ENCODE results near the gene PRR7. TPM values are rescaled to one million over a fixed set of nuclear protein-coding genes. Genes with fewer than 3 reads are reported as not detected.

Gene PRR7
- total RNA-seq, 1 donor from 2014 or later = 30.9 TPM

GRCh38 chr5:177445052-177445916 lies 1.3 kb upstream of the PRR7 start:
- H3K4me3 ChIP-seq (ENCODE audit: low read depth, low read length) = no peak overlapping the region
- TF ChIP-seq CTCF (conservative IDR thresholded peaks at IDR 0.05; ENCODE audit: low read depth, low read length) = no peak
- no peak for DNase-seq (ENCODE audit: low read depth)

- no peak for TF ChIP-seq CTCF (conservative IDR thresholded peaks at IDR 0.05; ENCODE audit: low read depth, low read length)
Observed at GRCh38 chr5:177445917-177446199, 756 bp upstream of the PRR7 start.

DNA sequence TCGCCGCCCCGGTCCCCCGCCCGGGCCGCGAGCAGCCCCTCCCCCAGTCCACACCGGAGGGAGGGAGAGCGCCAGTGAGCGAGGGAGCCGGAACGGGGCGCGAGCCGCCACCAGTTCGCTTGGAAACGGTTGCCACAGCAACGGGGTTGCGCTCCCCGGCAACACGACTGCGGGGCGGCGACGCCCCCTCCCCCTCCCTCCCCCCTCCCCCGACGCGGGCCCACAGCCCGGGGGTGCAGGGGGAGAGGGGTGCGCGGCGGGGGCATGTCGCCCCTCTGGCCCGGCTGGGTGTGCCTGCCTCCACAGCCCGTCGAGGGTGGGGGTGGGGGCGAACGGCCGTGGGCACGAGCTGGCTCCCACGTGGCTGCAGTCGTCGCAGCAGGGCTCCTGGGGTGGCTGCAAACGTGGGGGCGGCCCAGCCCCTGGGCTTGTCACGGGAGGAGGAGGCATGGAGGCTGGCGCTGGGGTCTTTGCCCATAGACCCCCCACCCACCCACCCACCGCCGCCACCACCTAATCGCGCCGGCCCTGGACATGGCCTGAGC lies 524 bp downstream of the PRR7 start:
- TF ChIP-seq CTCF (conservative IDR thresholded peaks at IDR 0.05; ENCODE audit: low read depth, low read length) = no peak
- no peak for DNase-seq (ENCODE audit: low read depth)
- H3K4me3 ChIP-seq (ENCODE audit: low read depth, low read length) = peak overlapping the region; percentile 68

More at GRCh38 chr5:177445917-177446199, 756 bp upstream of the PRR7 start:
- DNase-seq (ENCODE audit: low read depth) = no peak
- peak overlapping the region; percentile 68 for H3K4me3 ChIP-seq (ENCODE audit: low read depth, low read length)

DNA sequence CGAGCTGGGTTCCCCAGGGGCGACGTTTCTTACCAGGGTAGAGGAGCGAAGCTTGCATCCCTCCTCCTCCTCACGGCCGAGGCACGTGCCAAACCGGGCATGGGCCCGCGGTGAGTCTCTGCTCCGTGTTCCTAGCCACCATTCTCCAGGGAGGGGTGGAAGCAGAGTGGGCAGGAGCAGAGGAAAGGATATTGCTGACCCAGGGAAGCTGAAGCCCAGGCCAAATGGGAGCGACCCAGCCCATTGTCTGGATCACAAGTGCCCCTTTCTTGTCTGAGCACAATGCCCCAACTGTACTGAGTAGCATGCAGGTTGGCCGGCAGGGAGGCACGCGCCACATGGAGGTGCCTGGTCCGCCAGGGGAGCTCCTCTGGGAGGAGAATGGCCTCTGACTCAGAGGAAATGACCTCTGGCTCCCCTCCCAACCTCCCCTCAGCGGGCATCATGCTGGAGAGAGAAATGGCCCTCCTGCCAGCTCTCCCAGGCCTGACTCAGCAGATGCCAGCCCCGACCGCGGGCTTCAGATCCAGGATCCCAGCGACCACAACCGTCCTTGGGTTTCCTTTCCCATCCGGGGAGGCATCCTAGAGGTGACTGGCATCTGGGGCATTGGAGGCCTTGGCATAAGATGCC lies 1.1 kb downstream of the PRR7 start:
- H3K4me3 ChIP-seq (ENCODE audit: low read depth, low read length) = peak overlapping the region; percentile 68
- peak; percentile 70 for DNase-seq (ENCODE audit: low read depth)
- TF ChIP-seq CTCF (conservative IDR thresholded peaks at IDR 0.05; ENCODE audit: low read depth, low read length) = peak; percentile 23

DNA sequence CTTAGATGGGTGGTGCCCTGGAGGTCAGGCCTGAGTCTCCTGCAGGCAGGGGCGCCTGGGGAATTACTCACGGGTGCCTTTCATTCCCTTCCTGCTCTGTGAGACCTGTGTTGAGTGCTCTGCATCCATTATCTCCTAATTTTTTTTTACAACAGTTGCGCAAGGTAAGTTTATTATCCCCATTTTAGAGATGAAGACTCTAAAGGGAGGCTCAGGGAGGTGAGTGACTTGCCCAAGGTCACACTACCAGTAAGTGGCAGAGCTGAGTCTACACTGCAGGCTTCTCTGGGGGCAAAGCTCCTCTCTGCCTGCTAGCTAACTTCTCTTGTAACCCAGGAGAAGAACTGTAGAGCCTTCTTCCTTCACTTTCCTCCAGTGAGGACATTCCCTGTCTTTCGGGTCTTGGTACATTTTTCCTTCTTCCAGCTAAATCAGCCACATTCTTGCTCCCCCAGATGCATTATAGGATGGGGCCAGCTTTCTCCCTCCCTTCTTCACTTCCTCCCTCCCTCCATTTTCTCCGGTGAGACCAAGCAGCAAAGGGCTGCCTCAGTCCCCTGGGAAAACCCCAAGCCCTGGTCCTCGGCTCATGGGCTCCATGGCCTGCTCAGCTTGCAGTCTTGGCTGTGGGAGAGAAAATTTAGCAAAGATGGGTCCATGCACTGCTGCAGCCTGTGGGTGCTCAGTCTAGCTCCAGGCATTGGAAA lies 1.8 kb downstream of the PRR7 start:
- no peak for TF ChIP-seq CTCF (conservative IDR thresholded peaks at IDR 0.05; ENCODE audit: low read depth, low read length)
- H3K4me3 ChIP-seq (ENCODE audit: low read depth, low read length) = peak overlapping the region; percentile 68
- no peak for DNase-seq (ENCODE audit: low read depth)

GRCh38 chr5:177449140-177450061 lies 2.8 kb downstream of the PRR7 start:
- DNase-seq (ENCODE audit: low read depth) = no peak
- no peak overlapping the region for H3K4me3 ChIP-seq (ENCODE audit: low read depth, low read length)
- no peak for TF ChIP-seq CTCF (conservative IDR thresholded peaks at IDR 0.05; ENCODE audit: low read depth, low read length)

Measured in epithelial cell of proximal tubule (primary cell).